GM21786 (cell line): ENCODE results near the gene REXO2.

ENCODE experiments used
- ATAC-seq: cut with Tn5 transposase; IDR thresholded peaks from one replicate; pipeline ENCODE4 v1.9.1; 2021; ENCODE audit not compliant: unreplicated experiment

REXO2 gene

GRCh38 chr11:114439229-114440120 lies at the start of gene REXO2:
Gene REXO2, plus strand, starts transcription at chr11:114439467. Its CDS starts 62 bp downstream, at chr11:114439529.
- ATAC-seq, result peak; percentile 97

GRCh38 chr11:114392735-114393667 lies 46.3 kb upstream of the REXO2 start:
- ATAC-seq, result no peak

- ATAC-seq, result no peak
Observed at GRCh38 chr11:114395736-114396135, 43.5 kb upstream of the REXO2 start.

GRCh38 chr11:114396916-114397315 lies 42.4 kb upstream of the REXO2 start:
- no peak for ATAC-seq

- ATAC-seq, result no peak
Observed at GRCh38 chr11:114397349-114397982, 41.8 kb upstream of the REXO2 start.

- no peak for ATAC-seq
Observed at GRCh38 chr11:114398303-114398920, 40.9 kb upstream of the REXO2 start.

GRCh38 chr11:114399490-114400215 lies 39.6 kb upstream of the REXO2 start:
- ATAC-seq, result peak; percentile 17

- ATAC-seq, result peak; percentile 94
Observed at GRCh38 chr11:114400216-114400914, 38.9 kb upstream of the REXO2 start, which contains the start of the genes C11orf71 and RBM7. Gene C11orf71, minus strand, starts transcription at chr11:114400511. Its CDS starts 180 bp downstream, at chr11:114400331. Gene RBM7, plus strand, starts transcription at chr11:114400666. Its CDS starts 6 bp downstream, at chr11:114400672.

GRCh38 chr11:114400915-114401223 lies 38.4 kb upstream of the REXO2 start:
- ATAC-seq, result no peak

- ATAC-seq, result no peak
Observed at GRCh38 chr11:114401311-114401710, 38.0 kb upstream of the REXO2 start.

GRCh38 chr11:114412946-114413345 lies 26.3 kb upstream of the REXO2 start:
- no peak for ATAC-seq

GRCh38 chr11:114413958-114414357 lies 25.3 kb upstream of the REXO2 start:
- no peak for ATAC-seq

- ATAC-seq, result no peak
Observed at GRCh38 chr11:114416441-114416961, 22.8 kb upstream of the REXO2 start.

- no peak for ATAC-seq
Observed at GRCh38 chr11:114426280-114426679, 13.0 kb upstream of the REXO2 start.

- no peak for ATAC-seq
Observed at GRCh38 chr11:114430290-114430689, 9.0 kb upstream of the REXO2 start.

GRCh38 chr11:114432893-114433292 lies 6.4 kb upstream of the REXO2 start:
- ATAC-seq, result no peak

GRCh38 chr11:114433376-114433775 lies 5.9 kb upstream of the REXO2 start:
- no peak for ATAC-seq

- no peak for ATAC-seq
Observed at GRCh38 chr11:114438303-114438702, 964 bp upstream of the REXO2 start.
